HepG2 (cell line): ENCODE data around the gene ADGRG1. TPM values are rescaled to one million over a fixed set of nuclear protein-coding genes. Genes with fewer than 3 reads are reported as not detected.

Experiments used
- ARNT ChIP-seq: fragments of 450-650 bp; IDR thresholded peaks from 2 replicates; pipeline ENCODE4 v1.6.1; 2017
- CHCHD3 ChIP-seq: sonication (generic); formaldehyde crosslinking; IDR thresholded peaks from 2 replicates; pipeline ENCODE4 v1.8.0; 2022; ENCODE audit warnings: mild to moderate bottlenecking, missing genetic modification reagents, moderate library complexity
- HCFC1 ChIP-seq: fragments of 150-350 bp; IDR thresholded peaks from 2 replicates; pipeline ENCODE4 v1.6.1; 2014; ENCODE audit warnings: low read depth, low read length
- HMGXB3 ChIP-seq: sonication (generic); formaldehyde crosslinking; IDR thresholded peaks from 2 replicates; pipeline ENCODE4 v1.4.0; 2020; ENCODE audit warnings: missing genetic modification reagents, borderline replicate concordance
- JUN ChIP-seq: sonication (generic); formaldehyde crosslinking; IDR thresholded peaks from 2 replicates; pipeline ENCODE4 v1.4.0; 2020; ENCODE audit warnings: mild to moderate bottlenecking, missing genetic modification reagents
- MBD4 ChIP-seq: IDR thresholded peaks from 2 replicates; pipeline ENCODE4 v1.6.1; 2012; ENCODE audit warnings: low read length, inconsistent platforms, borderline replicate concordance
- MBNL3 ChIP-seq: fragments of 250-450 bp; sonication (Bioruptor Pico); conservative IDR thresholded peaks from 2 replicates; pipeline ENCODE4 v1.8.0; 2022; ENCODE audit warnings: mild to moderate bottlenecking, inconsistent platforms
- PAWR ChIP-seq: sonication (generic); formaldehyde crosslinking; IDR thresholded peaks from 2 replicates; pipeline ENCODE4 v1.4.0; 2020; ENCODE audit warnings: missing genetic modification reagents, mild to moderate bottlenecking, borderline replicate concordance
- POGZ ChIP-seq: sonication (generic); formaldehyde crosslinking; IDR thresholded peaks from 2 replicates; pipeline ENCODE4 v1.4.0; 2020; ENCODE audit warnings: mild to moderate bottlenecking, missing genetic modification reagents
- SMAD1 ChIP-seq: sonication (generic); formaldehyde crosslinking; IDR thresholded peaks from 2 replicates; pipeline ENCODE4 v1.4.0; 2020; ENCODE audit warnings: missing genetic modification reagents, low read depth, mild to moderate bottlenecking, borderline replicate concordance
- ZBTB10 ChIP-seq: sonication (generic); formaldehyde crosslinking; IDR thresholded peaks from 2 replicates; pipeline ENCODE4 v1.4.0; 2020; ENCODE audit warnings: missing genetic modification reagents, borderline replicate concordance
- ZBTB4 ChIP-seq: sonication (generic); formaldehyde crosslinking; IDR thresholded peaks from 2 replicates; pipeline ENCODE4 v1.4.0; 2020; ENCODE audit warnings: missing genetic modification reagents, mild to moderate bottlenecking, borderline replicate concordance
- ZNF280D ChIP-seq: sonication (generic); formaldehyde crosslinking; IDR thresholded peaks from 2 replicates; pipeline ENCODE4 v1.5.1; 2020; ENCODE audit warnings: mild to moderate bottlenecking, missing genetic modification reagents
- polyA plus RNA-seq, 8 experiments: library from polyadenylated mRNA; depleted of rRNA in 3 of 8; stranded (reverse) in 7 of 8; unstranded in 1 of 8; fragments of >200 nt; fragmentation: Illumina TruSeq in 4 of 8; extraction: Trizol in 4 of 8; gene quantifications; 2 replicates each; pipeline versions ENCODE4 v1.2.1 to v1.2.3, GENCODE V29; 2011 to 2016; ENCODE audit warnings: low read depth in 4 of 8, missing spikeins in 1 of 8, mixed read lengths in 1 of 8; ENCODE audit not compliant: insufficient read depth in 1 of 8
- total RNA-seq, 5 experiments: library from RNA; depleted of rRNA; stranded (reverse); fragments of >200 nt; fragmentation: Illumina TruSeq; extraction: Trizol; gene quantifications; 2 replicates each; pipeline ENCODE4 v1.2.3, GENCODE V29; 2016; ENCODE audit warnings: low read depth in 1 of 5

The ADGRG1 gene
- total and polyA plus RNA-seq, 2 of the 13 experiments (the other 11 are each of a cell fraction or from before 2014, with no cell fraction given), result 2.7 to 5.9 TPM

- no peak for TF ChIP-seq ZNF280D (CRISPR knock-in tag)
- TF ChIP-seq HCFC1, result no peak
- no peak for TF ChIP-seq SMAD1 (CRISPR knock-in tag)
- TF ChIP-seq MBD4, result no peak
- no peak for TF ChIP-seq POGZ (CRISPR knock-in tag)
- no peak for TF ChIP-seq MBNL3 (CRISPR knock-in tag)
- no peak for TF ChIP-seq HMGXB3 (CRISPR knock-in tag)
- no peak for TF ChIP-seq CHCHD3 (CRISPR knock-in tag)
- TF ChIP-seq ZBTB10 (CRISPR knock-in tag), result no peak
- TF ChIP-seq ZBTB4 (CRISPR knock-in tag), result no peak
- TF ChIP-seq ARNT, result no peak
- 0 out of 2 replicates have a peak, but pooled peaks have one; percentile 21 for TF ChIP-seq JUN
- TF ChIP-seq PAWR, result no peak
Measured at GRCh38 chr16:57623251-57624043, 5.0 kb upstream of the ADGRG1 start (continued).
